Gastrocnemius medialis (tissue), 4 donors: Measurements from ENCODE around the gene HS2ST1.

ENCODE experiments used
- POLR2A ChIP-seq, 2 donors: fragments of 450-650 bp; IDR thresholded peaks; one replicate each; pipeline ENCODE4 v1.6.1; 2017; ENCODE audit warnings: antibody characterized with exemption in 2 of 2, mild to moderate bottlenecking in 2 of 2, moderate library complexity in 2 of 2
- TF ChIP-seq, protein P1 (sequence below), 5 experiments: fragments of 450-650 bp in 3 of 5; fragments of 200-600 bp in 2 of 5; sonication (generic) in 2 of 5; IDR thresholded peaks in 4 of 5; conservative IDR thresholded peaks in 1 of 5; 1 replicate in 4 of 5; 2 replicates in 1 of 5; pipeline ENCODE4 v1.5.1; 2016 to 2019; ENCODE audit warnings: antibody characterized with exemption in 5 of 5, mild to moderate bottlenecking in 3 of 5, moderate library complexity in 3 of 5

DNA sequence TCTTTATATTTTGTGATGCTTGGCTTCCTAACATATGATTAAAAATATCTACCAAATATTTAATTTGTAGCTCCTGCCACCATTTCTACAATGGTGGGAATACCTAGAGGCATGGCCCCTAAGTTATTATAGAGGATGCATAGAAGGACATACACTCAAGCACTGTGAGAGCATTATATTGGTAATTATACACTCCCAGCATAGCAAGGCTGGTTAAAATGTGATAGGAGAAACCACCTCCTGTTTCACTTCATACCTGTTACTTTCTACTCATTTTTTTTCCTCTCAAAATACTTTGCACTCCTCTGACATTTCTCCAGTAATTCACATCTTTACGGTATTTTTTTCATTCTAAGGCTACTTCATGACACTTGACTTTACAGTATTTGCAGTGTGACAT is 92.9 kb downstream of the HS2ST1 start:
- TF ChIP-seq, protein P1, sequence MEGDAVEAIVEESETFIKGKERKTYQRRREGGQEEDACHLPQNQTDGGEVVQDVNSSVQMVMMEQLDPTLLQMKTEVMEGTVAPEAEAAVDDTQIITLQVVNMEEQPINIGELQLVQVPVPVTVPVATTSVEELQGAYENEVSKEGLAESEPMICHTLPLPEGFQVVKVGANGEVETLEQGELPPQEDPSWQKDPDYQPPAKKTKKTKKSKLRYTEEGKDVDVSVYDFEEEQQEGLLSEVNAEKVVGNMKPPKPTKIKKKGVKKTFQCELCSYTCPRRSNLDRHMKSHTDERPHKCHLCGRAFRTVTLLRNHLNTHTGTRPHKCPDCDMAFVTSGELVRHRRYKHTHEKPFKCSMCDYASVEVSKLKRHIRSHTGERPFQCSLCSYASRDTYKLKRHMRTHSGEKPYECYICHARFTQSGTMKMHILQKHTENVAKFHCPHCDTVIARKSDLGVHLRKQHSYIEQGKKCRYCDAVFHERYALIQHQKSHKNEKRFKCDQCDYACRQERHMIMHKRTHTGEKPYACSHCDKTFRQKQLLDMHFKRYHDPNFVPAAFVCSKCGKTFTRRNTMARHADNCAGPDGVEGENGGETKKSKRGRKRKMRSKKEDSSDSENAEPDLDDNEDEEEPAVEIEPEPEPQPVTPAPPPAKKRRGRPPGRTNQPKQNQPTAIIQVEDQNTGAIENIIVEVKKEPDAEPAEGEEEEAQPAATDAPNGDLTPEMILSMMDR (IDR thresholded peaks at IDR 0.05 in 4 of 5, conservative IDR thresholded peaks at IDR 0.05 in 1 of 5) = no peak
- no peak for TF ChIP-seq POLR2A (IDR thresholded peaks at IDR 0.05)
